H1 (cell line): ENCODE data around the gene CHP2. TPM values are rescaled to one million over a fixed set of nuclear protein-coding genes. Genes with fewer than 3 reads are reported as not detected.

Experiments
- CTCF ChIA-PET: fragments of 300-600 bp; sonication (Branson Sonifier 250); formaldehyde crosslinking; loops from one replicate; lab custom pipeline; 2021; ENCODE audit not compliant: partially characterized antibody; lab: Charles Lee
- POLR2A ChIA-PET: fragments of 300-600 bp; sonication (Branson Sonifier 250); formaldehyde crosslinking; loops from one replicate; lab custom pipeline; 2021; ENCODE audit warnings: inconsistent platforms; ENCODE audit not compliant: partially characterized antibody; lab: Charles Lee
- DNase-seq, 2 experiments: peaks; one replicate each; pipeline versions ENCODE4 v3.0.0 to v3.0.0-alpha.2; 2010 to 2022; ENCODE audit warnings: low spot score in 2 of 2, low read depth in 1 of 2, mixed read lengths in 1 of 2
- FAIRE-seq: peaks from 2 replicates; lab custom pipeline; 2011; peaks lifted over from hg19 to GRCh38; lab: Jason Lieb, UNC
- H2AFZ ChIP-seq: 2 replicates; pipeline ENCODE4 v1.8.1; 2012; ENCODE audit warnings: low read length, inconsistent platforms
- H2AK5ac ChIP-seq: 2 replicates; pipeline ENCODE4 v1.6.1; 2013; ENCODE audit warnings: low read depth, low read length
- H2BK120ac ChIP-seq: replicated peaks from 2 replicates; pipeline ENCODE3; 2013; ENCODE audit warnings: low read depth, low read length, inconsistent platforms
- H2BK12ac ChIP-seq: 2 replicates; pipeline ENCODE4 v1.6.1; 2013; ENCODE audit warnings: low read depth, low read length
- H2BK15ac ChIP-seq: 2 replicates; pipeline ENCODE4 v1.6.1; 2013; ENCODE audit warnings: low read length
- H2BK20ac ChIP-seq: 2 replicates; pipeline ENCODE4 v1.6.1; 2013; ENCODE audit warnings: low read length
- H2BK5ac ChIP-seq: 2 replicates; pipeline ENCODE4 v1.6.1; 2013; ENCODE audit warnings: low read depth, low read length
- H3K14ac ChIP-seq: 2 replicates; pipeline ENCODE4 v1.6.1; 2013; ENCODE audit warnings: inconsistent platforms; ENCODE audit not compliant: insufficient read length
- H3K18ac ChIP-seq: 2 replicates; pipeline ENCODE4 v1.6.1; 2013; ENCODE audit warnings: low read length; ENCODE audit errors: extremely low read depth
- H3K23ac ChIP-seq: 2 replicates; pipeline ENCODE4 v1.6.1; 2013; ENCODE audit warnings: inconsistent platforms; ENCODE audit not compliant: insufficient read length
- H3K23me2 ChIP-seq: 2 replicates; pipeline ENCODE4 v1.6.1; 2013; ENCODE audit warnings: low read depth, low read length
- H3K27ac ChIP-seq: 2 replicates; pipeline ENCODE4 v1.6.1; 2011; ENCODE audit warnings: low read depth, low read length, inconsistent platforms
- H3K27me3 ChIP-seq, 4 experiments: replicated peaks in 1 of 4; 1 replicate in 1 of 4; 2 replicates in 3 of 4; pipeline versions ENCODE4 v1.6.1 to v1.8.1; 2011 to 2013; ENCODE audit warnings: low read length in 3 of 4, mild to moderate bottlenecking in 3 of 4, inconsistent platforms in 2 of 4, mixed read lengths in 2 of 4, moderate library complexity in 1 of 4; ENCODE audit not compliant: control insufficient read depth in 3 of 4, insufficient read depth in 3 of 4; ENCODE audit errors: extremely low read depth in 1 of 4
- H3K36me3 ChIP-seq, 4 experiments: 2 replicates each; pipeline versions ENCODE4 v1.6.1 to v1.8.1; 2011 to 2013; ENCODE audit warnings: mild to moderate bottlenecking in 4 of 4, low read length in 3 of 4, moderate library complexity in 2 of 4, control low read depth in 1 of 4, inconsistent platforms in 1 of 4; ENCODE audit not compliant: insufficient read depth in 4 of 4, control insufficient read depth in 2 of 4
- H3K4ac ChIP-seq: replicated peaks from 2 replicates; pipeline ENCODE3; 2013; ENCODE audit warnings: low read length, low read depth, mixed read lengths, inconsistent platforms; ENCODE audit not compliant: insufficient read length
- H3K4me1 ChIP-seq, 4 experiments: replicated peaks in 1 of 4; 1 replicate in 1 of 4; 2 replicates in 3 of 4; pipeline versions ENCODE4 v1.6.1 to v1.8.1; 2011 to 2013; ENCODE audit warnings: low read length in 3 of 4, inconsistent platforms in 2 of 4, mixed read lengths in 1 of 4; ENCODE audit not compliant: insufficient read depth in 4 of 4, control insufficient read depth in 3 of 4
- H3K4me2 ChIP-seq, 2 experiments: 2 replicates each; pipeline versions ENCODE4 v1.6.1 to v1.8.1; 2011 to 2013; ENCODE audit warnings: low read depth in 2 of 2, low read length in 2 of 2, control low read depth in 1 of 2, inconsistent platforms in 1 of 2, mild to moderate bottlenecking in 1 of 2; ENCODE audit not compliant: insufficient read depth in 1 of 2
- H3K4me3 ChIP-seq, 4 experiments: fragments of 200-600, 300-600 bp in 1 of 4; sonication (generic), shearing (Covaris generic), sonication (Bioruptor Twin) in 1 of 4; 2 replicates each; pipeline versions ENCODE4 v1.5.1 to v1.8.1; 2011 to 2016; ENCODE audit warnings: low read length in 4 of 4, low read depth in 3 of 4, control low read depth in 2 of 4, inconsistent platforms in 2 of 4, mild to moderate bottlenecking in 2 of 4, mixed read lengths in 1 of 4, moderate library complexity in 1 of 4; ENCODE audit not compliant: insufficient read depth in 2 of 4; ENCODE audit errors: extremely low read depth in 1 of 4
- H3K56ac ChIP-seq: replicated peaks from 2 replicates; pipeline ENCODE3; 2013; ENCODE audit warnings: low read depth, mild to moderate bottlenecking, mixed read lengths, low read length, inconsistent platforms; ENCODE audit not compliant: insufficient read length
- H3K79me1 ChIP-seq: 2 replicates; pipeline ENCODE4 v1.6.1; 2013; ENCODE audit warnings: low read depth, low read length, control low read depth
- H3K79me2 ChIP-seq, 2 experiments: 2 replicates each; pipeline versions ENCODE4 v1.6.1 to v1.8.1; 2012 to 2013; ENCODE audit warnings: low read length in 2 of 2, mild to moderate bottlenecking in 2 of 2, inconsistent platforms in 1 of 2; ENCODE audit not compliant: insufficient read depth in 2 of 2, control insufficient read depth in 1 of 2
- H3K9ac ChIP-seq, 4 experiments: replicated peaks in 1 of 4; 1 replicate in 1 of 4; 2 replicates in 3 of 4; pipeline versions ENCODE4 v1.6.1 to v1.8.1; 2011 to 2013; ENCODE audit warnings: low read depth in 3 of 4, low read length in 3 of 4, control low read depth in 2 of 4, mild to moderate bottlenecking in 2 of 4, moderate library complexity in 2 of 4, inconsistent platforms in 1 of 4; ENCODE audit errors: extremely low read depth in 1 of 4
- H3K9me3 ChIP-seq, 2 experiments: 2 replicates each; pipeline versions ENCODE4 v1.6.1 to v1.8.1; 2012 to 2013; ENCODE audit warnings: mild to moderate bottlenecking in 2 of 2, moderate library complexity in 2 of 2, control low read depth in 1 of 2, inconsistent platforms in 1 of 2, low read depth in 1 of 2, low read length in 1 of 2, mixed read lengths in 1 of 2; ENCODE audit not compliant: insufficient read depth in 2 of 2
- H4K20me1 ChIP-seq, 2 experiments: replicated peaks in 1 of 2; 2 replicates each; pipeline versions ENCODE3 to v1.8.1; 2011 to 2013; ENCODE audit warnings: inconsistent platforms in 2 of 2, low read length in 2 of 2, mild to moderate bottlenecking in 1 of 2; ENCODE audit not compliant: insufficient read depth in 2 of 2, control insufficient read depth in 1 of 2
- H4K5ac ChIP-seq: 2 replicates; pipeline ENCODE4 v1.6.1; 2013; ENCODE audit warnings: low read length, low read depth, mixed read lengths, inconsistent platforms; ENCODE audit not compliant: insufficient read length
- H4K8ac ChIP-seq: 2 replicates; pipeline ENCODE4 v1.8.0; 2013; ENCODE audit warnings: mild to moderate bottlenecking, moderate library complexity, low read length, inconsistent platforms; ENCODE audit not compliant: insufficient read depth; ENCODE audit errors: extremely low read depth
- H4K91ac ChIP-seq: replicated peaks from 2 replicates; pipeline ENCODE3; 2013; ENCODE audit warnings: low read length, mixed read lengths, inconsistent platforms; ENCODE audit not compliant: insufficient read length
- ASH2L ChIP-seq: fragments of 200-600, 300-600 bp; sonication (generic); IDR thresholded peaks from one replicate; pipeline ENCODE4 v1.7.1; 2017; ENCODE audit warnings: low read length
- BACH1 ChIP-seq: IDR thresholded peaks from 2 replicates; pipeline ENCODE4 v1.6.1; 2012; ENCODE audit warnings: low read length, improper control_type of control experiment
- EP300 ChIP-seq, 2 experiments: IDR thresholded peaks; 1 replicate in 1 of 2; 2 replicates in 1 of 2; pipeline ENCODE4 v1.6.1; 2011 to 2012; ENCODE audit warnings: low read depth in 2 of 2, low read length in 2 of 2, mild to moderate bottlenecking in 2 of 2, borderline replicate concordance in 1 of 2, inconsistent platforms in 1 of 2, moderate library complexity in 1 of 2
- EZH2 ChIP-seq: fragments of 200-600 bp; sonication (generic); IDR thresholded peaks from 2 replicates; pipeline ENCODE4 v1.7.1; 2012; ENCODE audit warnings: low read depth, mild to moderate bottlenecking, moderate library complexity, low read length, inconsistent platforms; ENCODE audit not compliant: severe bottlenecking
- GABPA ChIP-seq: IDR thresholded peaks from 2 replicates; pipeline ENCODE4 v1.6.1; 2011; ENCODE audit warnings: mild to moderate bottlenecking, low read length, moderate library complexity, borderline replicate concordance; ENCODE audit not compliant: insufficient read depth
- HDAC2 ChIP-seq, 2 experiments: fragments of 300-600 bp in 1 of 2; sonication (generic) in 1 of 2; IDR thresholded peaks; 2 replicates each; pipeline ENCODE4 v1.6.1; 2011 to 2012; ENCODE audit warnings: low read depth in 2 of 2, low read length in 2 of 2, mild to moderate bottlenecking in 2 of 2, moderate library complexity in 2 of 2, borderline replicate concordance in 1 of 2, inconsistent platforms in 1 of 2
- POU5F1 ChIP-seq: IDR thresholded peaks from 2 replicates; pipeline ENCODE4 v1.6.1; 2011; ENCODE audit warnings: low read depth, mild to moderate bottlenecking, low read length, moderate library complexity
- RXRA ChIP-seq: IDR thresholded peaks from 2 replicates; pipeline ENCODE4 v1.6.1; 2011; ENCODE audit warnings: low read depth, mild to moderate bottlenecking, low read length, moderate library complexity; ENCODE audit not compliant: insufficient read depth
- SP1 ChIP-seq: IDR thresholded peaks from 2 replicates; pipeline ENCODE4 v1.6.1; 2011; ENCODE audit warnings: low read depth, low read length
- SP2 ChIP-seq: IDR thresholded peaks from 2 replicates; pipeline ENCODE4 v1.6.1; 2012; ENCODE audit warnings: mild to moderate bottlenecking, low read length, inconsistent platforms
- SP4 ChIP-seq: IDR thresholded peaks from 2 replicates; pipeline ENCODE4 v1.6.1; 2012; ENCODE audit warnings: low read length, inconsistent platforms
- ZNF274 ChIP-seq: IDR thresholded peaks from 2 replicates; pipeline ENCODE4 v1.7.0; 2012; ENCODE audit warnings: low read length, borderline replicate concordance; ENCODE audit errors: extremely low read depth
- WGBS, 2 experiments: shearing (Covaris generic) in 1 of 2; methylation state at CpG; one replicate each; pipeline versions ENCODE4 v1.1.6 to v1.1.7; 2013 to 2015; ENCODE audit warnings: low lambda C conversion rate in 2 of 2, mixed read lengths in 2 of 2, inconsistent platforms in 1 of 2, low coverage in 1 of 2, missing lambda C conversion rate in 1 of 2; ENCODE audit not compliant: insufficient replicate concordance in 2 of 2, insufficient coverage in 1 of 2, insufficient read length in 1 of 2; ENCODE audit errors: extremely low coverage in 1 of 2, missing lambda C conversion rate in 1 of 2; 5-methylcytosine and 5-hydroxymethylcytosine counted together
- polyA plus RNA-seq, 7 experiments: library from polyadenylated mRNA; depleted of rRNA in 3 of 7; stranded (reverse) in 5 of 7; unstranded in 2 of 7; fragments of >200 nt in 5 of 7; fragments of 200-250 nt in 2 of 7; gene quantifications; 1 replicate in 5 of 7; 2 replicates in 1 of 7; 4 replicates in 1 of 7; pipeline versions ENCODE4 v1.2.1 to v1.2.3, GENCODE V29; 2011 to 2013; ENCODE audit warnings: missing spikeins in 2 of 7, mixed read lengths in 2 of 7
- total RNA-seq: library from RNA; stranded (reverse); fragmentation: NEBNext Ultra II Directional; extraction: Animal tissue kit (Norgen Biotek cat#: 25700); gene quantifications from 2 replicates; pipeline ENCODE4 v1.2.1, GENCODE V29; 2021

The CHP2 gene
- total and polyA plus RNA-seq, 2 of the 8 experiments (the other 6 are each of a cell fraction or from before 2014, with no cell fraction given): 1.3 to 1.6 TPM

DNA sequence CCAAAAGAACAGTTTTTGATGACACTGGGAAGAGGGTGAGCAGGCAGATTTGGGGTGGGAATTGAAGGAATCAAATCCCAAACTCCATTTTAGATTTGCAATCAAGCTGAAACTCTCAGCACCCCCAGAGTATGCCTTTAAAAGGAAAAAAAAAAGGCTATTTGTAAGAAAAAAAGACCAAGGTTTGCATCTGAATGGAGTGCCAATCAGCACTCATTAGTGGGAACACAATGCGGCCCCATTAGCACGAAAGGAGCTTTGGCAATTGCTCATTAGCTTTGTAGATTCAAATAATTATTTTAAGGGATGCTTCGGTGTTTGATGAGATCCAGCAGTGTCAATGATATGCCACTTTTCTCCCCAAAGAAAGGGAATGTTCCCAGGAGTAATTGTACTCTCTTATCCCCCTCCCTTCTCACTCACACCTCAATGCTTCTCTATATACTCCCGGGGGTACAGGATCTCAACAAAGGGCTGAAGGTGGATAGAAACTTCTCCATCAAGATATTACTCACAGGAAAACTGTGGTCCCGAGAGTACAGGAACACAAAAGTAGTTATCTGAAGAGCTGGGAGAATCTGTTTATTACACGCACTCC is 32.2 kb downstream of the CHP2 start:
- Histone ChIP-seq H2BK20ac (peak overlapping the region; percentile 90; the same call in 1 of the 2 replicates), H3K27me3 (no peaks in the 10 kb centered on the region), H3K18ac (peak overlapping the region; percentile 73; the same call in 1 of the 2 replicates), H3K23me2 (no peaks in the 10 kb centered on the region), H3K27ac (peak overlapping the region; percentile 65; the same call in 1 of the 2 replicates), H4K91ac (peak overlapping the region; percentile 16), H2BK120ac (peak overlapping the region; percentile 73), H3K4me3 (peak overlapping the region in 1 of 4 experiments; percentile 31; a peak in 1 of 8 replicates), H3K23ac (no peak overlapping the region), H3K4me1 (peaks cover 3 to 31% (median 13%) of the 10 kb centered on the region in 4 experiments; a peak in 5 of 7 replicates), H2BK5ac (peak overlapping the region; percentile 98), H4K20me1 (no peaks in the 10 kb centered on the region), H3K4ac (peak overlapping the region; percentile 2), H2BK12ac (no peak overlapping the region; the same call in 1 of the 2 replicates), H2AFZ (no peak overlapping the region), H3K9me3 (no peaks in the 10 kb centered on the region), H4K5ac (peak overlapping the region; percentile 61), H4K8ac (no peak overlapping the region), H3K14ac (no peak overlapping the region), H3K36me3 (no peaks in the 10 kb centered on the region), H2BK15ac (no peak overlapping the region), H3K79me1 (no peaks in the 10 kb centered on the region), H3K56ac (no peak overlapping the region), H2AK5ac (no peak overlapping the region), H3K9ac (peak overlapping the region in 1 of 4 experiments; percentile 8; a peak in 2 of 7 replicates), H3K79me2 (no peaks in the 10 kb centered on the region), H3K4me2 (peak overlapping the region; percentile 49 to 61)
- CTCF ChIA-PET: interaction anchor here (0.6 to 2.5 kb wide), 7 partner anchors 14 to 259 kb away, joined by 3 to 13 read pairs (median 4); partner anchors contain the start of gene CHP2
- DNase-seq (peak; percentile 52 to 56), FAIRE-seq (peak; percentile 77)
- POLR2A ChIA-PET: interaction anchor here (0.6 to 1.8 kb wide), 13 partner anchors 10 to 311 kb away, joined by 3 to 8 read pairs (median 5); no protein-coding TSS in a partner anchor
- WGBS, 2 experiments: 12% methylated on average over 6 of the region's 6 CpGs; no CpG with 5 or more reads in 1 of the 2 experiments
- TF ChIP-seq SP4 (no peak), POU5F1 (peak; percentile 91), EP300 (IDR thresholded peaks at IDR 0.05; ENCODE audit: borderline replicate concordance in 1 of 2, low read depth in 2 of 2, low read length in 2 of 2) (peak in 1 of 2 experiments; percentile 78; a peak in 1 of 3 replicates), RXRA (no peak), HDAC2 (IDR thresholded peaks at IDR 0.05; ENCODE audit: borderline replicate concordance in 1 of 2, low read depth in 2 of 2, low read length in 2 of 2) (peak in 1 of 2 experiments; percentile 6; a peak in 1 of 4 replicates), SP2 (no peak), GABPA (no peak), ZNF274 (no peak), ASH2L (peak; percentile 81), BACH1 (no peak), EZH2 (no peak), SP1 (peak; percentile 74; the same call in 1 of the 2 replicates)
